Fibroblast of skin of back (primary cell): Measurements from ENCODE around the gene ROPN1B.

Experiments
- DNase-seq: peaks from one replicate; pipeline ENCODE4 v3.0.0-alpha.2; 2013

The ROPN1B gene

GRCh38 chr3:126005951-126006350 lies 37.0 kb downstream of the ROPN1B start:
- peak; percentile 78 for DNase-seq

- DNase-seq: no peak
These were observed 39.2 kb downstream of the ROPN1B start for GRCh38 chr3:126008219-126008618.

- DNase-seq: no peak
These were observed 40.2 kb downstream of the ROPN1B start for GRCh38 chr3:126009181-126009580.

- DNase-seq: peak; percentile 12
These were observed 44.8 kb downstream of the ROPN1B start for GRCh38 chr3:126013751-126014156.

GRCh38 chr3:126014252-126014651 lies 45.3 kb downstream of the ROPN1B start:
- peak; percentile 70 for DNase-seq

GRCh38 chr3:126015075-126015474 lies 46.1 kb downstream of the ROPN1B start:
- DNase-seq: no peak

GRCh38 chr3:126016616-126017015 lies 47.6 kb downstream of the ROPN1B start:
- no peak for DNase-seq

GRCh38 chr3:126017362-126017761 lies 48.4 kb downstream of the ROPN1B start:
- DNase-seq: no peak

GRCh38 chr3:126018545-126018944 lies 49.6 kb downstream of the ROPN1B start:
- DNase-seq: no peak

GRCh38 chr3:126018995-126019394 lies 50.0 kb downstream of the ROPN1B start:
- DNase-seq: no peak

- DNase-seq: no peak
These were observed 50.7 kb downstream of the ROPN1B start for GRCh38 chr3:126019683-126020082.

GRCh38 chr3:126021224-126021623 lies 52.2 kb downstream of the ROPN1B start:
- no peak for DNase-seq

GRCh38 chr3:126021702-126022101 lies 52.7 kb downstream of the ROPN1B start:
- no peak for DNase-seq

GRCh38 chr3:126022741-126023359 lies 53.9 kb downstream of the ROPN1B start:
- DNase-seq: no peak

- DNase-seq: no peak
These were observed 54.4 kb downstream of the ROPN1B start for GRCh38 chr3:126023390-126023789.

- no peak for DNase-seq
These were observed 55.3 kb downstream of the ROPN1B start for GRCh38 chr3:126024049-126024854.

GRCh38 chr3:126025116-126025729 lies 56.2 kb downstream of the ROPN1B start:
- no peak for DNase-seq

GRCh38 chr3:126025862-126026261 lies 56.9 kb downstream of the ROPN1B start:
- no peak for DNase-seq

GRCh38 chr3:126026277-126026751 lies 57.3 kb downstream of the ROPN1B start:
- DNase-seq: no peak

GRCh38 chr3:126026761-126027160 lies 57.8 kb downstream of the ROPN1B start:
- no peak for DNase-seq

- no peak for DNase-seq
These were observed 59.1 kb downstream of the ROPN1B start for GRCh38 chr3:126028096-126028495.

- no peak for DNase-seq
These were observed 60.3 kb downstream of the ROPN1B start for GRCh38 chr3:126029241-126029640.

GRCh38 chr3:126030455-126030854 lies 61.5 kb downstream of the ROPN1B start:
- DNase-seq: no peak
